Smooth muscle cell (in vitro differentiated cells): ENCODE measurements around the gene GNG10. TPM values are rescaled to one million over a fixed set of nuclear protein-coding genes. Genes with fewer than 3 reads are reported as not detected.
"Not testable (repeated sequence)": the region's sequence is repeated elsewhere in the genome, so short reads cannot be mapped to it uniquely, and the experiment has no call there.

Source experiments
- DNase-seq: peaks from one replicate; lab custom pipeline; 2025; ENCODE audit not compliant: unreplicated experiment; lab: John Stamatoyannopoulos, UW
- H2AFZ ChIP-seq: fragments of 200-600 bp; sonication (generic); 2 replicates; pipeline ENCODE4 v1.6.0; 2016; ENCODE audit warnings: antibody characterized with exemption, low read depth, mild to moderate bottlenecking
- H3F3A ChIP-seq: fragments of 200-600 bp; sonication (generic); 2 replicates; pipeline ENCODE4 v1.6.0; 2017; ENCODE audit warnings: antibody characterized with exemption, low read depth
- H3K27ac ChIP-seq: fragments of 200-600 bp; sonication (generic); 2 replicates; pipeline ENCODE4 v1.5.1; 2016; ENCODE audit warnings: low read depth, mild to moderate bottlenecking
- H3K27me3 ChIP-seq: fragments of 200-600 bp; sonication (generic); 2 replicates; pipeline ENCODE4 v1.6.1; 2016; ENCODE audit warnings: low read depth, mild to moderate bottlenecking
- H3K36me3 ChIP-seq: fragments of 200-600 bp; sonication (generic); 2 replicates; pipeline ENCODE4 v1.5.1; 2016; ENCODE audit warnings: low read depth
- H3K4me1 ChIP-seq: fragments of 200-600 bp; sonication (generic); 2 replicates; pipeline ENCODE4 v1.5.1; 2016; ENCODE audit warnings: low read depth
- H3K4me2 ChIP-seq: fragments of 200-600 bp; sonication (generic); 2 replicates; pipeline ENCODE4 v1.6.0; 2016; ENCODE audit warnings: mild to moderate bottlenecking
- H3K4me3 ChIP-seq: fragments of 200-600 bp; sonication (generic); 2 replicates; pipeline ENCODE4 v1.5.1; 2016; ENCODE audit warnings: mild to moderate bottlenecking
- H3K79me2 ChIP-seq: fragments of 200-600 bp; sonication (generic); 2 replicates; pipeline ENCODE4 v1.6.0; 2016; ENCODE audit warnings: low read depth, mild to moderate bottlenecking
- H3K9ac ChIP-seq: fragments of 200-600 bp; sonication (generic); 2 replicates; pipeline ENCODE4 v1.6.0; 2016; ENCODE audit warnings: low read depth
- H3K9me3 ChIP-seq: fragments of 200-600 bp; sonication (generic); replicated peaks from 2 replicates; pipeline ENCODE4 v1.5.1; 2016; ENCODE audit warnings: low read depth
- H4K20me1 ChIP-seq: fragments of 200-600 bp; sonication (generic); 2 replicates; pipeline ENCODE4 v1.6.0; 2016; ENCODE audit warnings: low read depth
- WGBS: methylation state at CpG from one replicate; pipeline ENCODE4 v1.1.7; 2016; ENCODE audit warnings: low lambda C conversion rate; 5-methylcytosine and 5-hydroxymethylcytosine counted together
- polyA plus RNA-seq: library from polyadenylated mRNA; unstranded; fragments of >200 nt; fragmentation: Nextera tagmentation; extraction: Ambion mirVana; gene quantifications from 2 replicates; pipeline ENCODE4 v1.2.1, GENCODE V29; 2016
- total RNA-seq: library from RNA; depleted of rRNA; stranded (reverse); fragments of >200 nt; gene quantifications from 2 replicates; pipeline ENCODE4 v1.2.3, GENCODE V29; 2014
- TF ChIP-seq, protein P1 (sequence below): fragments of 200-600 bp; sonication (generic); IDR thresholded peaks from 2 replicates; pipeline ENCODE4 v1.5.1; 2017; ENCODE audit warnings: borderline replicate concordance, mild to moderate bottlenecking, antibody characterized with exemption; ENCODE audit not compliant: insufficient read depth, poor library complexity, severe bottlenecking

Gene GNG10
- total and polyA plus RNA-seq, 2 experiments from 2014 or later, result 47.9 to 104 TPM

- H3K4me3 ChIP-seq, result no peak overlapping the region
- peak overlapping the region; percentile 96 for H3K4me2 ChIP-seq
- no peak overlapping the region for H2AFZ ChIP-seq
- 64% methylated on average over 5 of the region's 5 CpGs for WGBS
- DNase-seq, result no peak
- H4K20me1 ChIP-seq, result peaks cover 46% of the 10 kb centered on the region
- no peaks in the 10 kb centered on the region for H3F3A ChIP-seq
- TF ChIP-seq, protein P1, sequence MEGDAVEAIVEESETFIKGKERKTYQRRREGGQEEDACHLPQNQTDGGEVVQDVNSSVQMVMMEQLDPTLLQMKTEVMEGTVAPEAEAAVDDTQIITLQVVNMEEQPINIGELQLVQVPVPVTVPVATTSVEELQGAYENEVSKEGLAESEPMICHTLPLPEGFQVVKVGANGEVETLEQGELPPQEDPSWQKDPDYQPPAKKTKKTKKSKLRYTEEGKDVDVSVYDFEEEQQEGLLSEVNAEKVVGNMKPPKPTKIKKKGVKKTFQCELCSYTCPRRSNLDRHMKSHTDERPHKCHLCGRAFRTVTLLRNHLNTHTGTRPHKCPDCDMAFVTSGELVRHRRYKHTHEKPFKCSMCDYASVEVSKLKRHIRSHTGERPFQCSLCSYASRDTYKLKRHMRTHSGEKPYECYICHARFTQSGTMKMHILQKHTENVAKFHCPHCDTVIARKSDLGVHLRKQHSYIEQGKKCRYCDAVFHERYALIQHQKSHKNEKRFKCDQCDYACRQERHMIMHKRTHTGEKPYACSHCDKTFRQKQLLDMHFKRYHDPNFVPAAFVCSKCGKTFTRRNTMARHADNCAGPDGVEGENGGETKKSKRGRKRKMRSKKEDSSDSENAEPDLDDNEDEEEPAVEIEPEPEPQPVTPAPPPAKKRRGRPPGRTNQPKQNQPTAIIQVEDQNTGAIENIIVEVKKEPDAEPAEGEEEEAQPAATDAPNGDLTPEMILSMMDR, result no peak
- H3K9me3 ChIP-seq, result no peaks in the 10 kb centered on the region
- H3K36me3 ChIP-seq, result no peaks in the 10 kb centered on the region
- peaks cover 28% of the 10 kb centered on the region for H3K79me2 ChIP-seq
- no peak overlapping the region for H3K9ac ChIP-seq
- peaks cover 13% of the 10 kb centered on the region for H3K4me1 ChIP-seq
- H3K27ac ChIP-seq, result peak overlapping the region; percentile 27
- H3K27me3 ChIP-seq, result no peaks in the 10 kb centered on the region
These were observed 2.0 kb downstream of the GNG10 start for GRCh38 chr9:111663301-111663823.

GRCh38 chr9:111668026-111668573, 6.7 kb downstream of the GNG10 start:
- H3F3A ChIP-seq, result no peaks in the 10 kb centered on the region
- peaks cover 4% of the 10 kb centered on the region for H3K4me1 ChIP-seq
- no peaks in the 10 kb centered on the region for H3K36me3 ChIP-seq
- H3K79me2 ChIP-seq, result peaks cover 19% of the 10 kb centered on the region
- H3K4me2 ChIP-seq, result no peak overlapping the region
- H2AFZ ChIP-seq, result no peak overlapping the region
- 92% methylated on average over 1 of the region's 1 CpG for WGBS
- H3K4me3 ChIP-seq, result no peak overlapping the region
- no peak overlapping the region for H3K27ac ChIP-seq
- no peaks in the 10 kb centered on the region for H3K27me3 ChIP-seq
- no peak for DNase-seq
- TF ChIP-seq, protein P1, result no peak
- H3K9me3 ChIP-seq, result no peaks in the 10 kb centered on the region
- peaks cover 45% of the 10 kb centered on the region for H4K20me1 ChIP-seq
- no peak overlapping the region for H3K9ac ChIP-seq

DNA sequence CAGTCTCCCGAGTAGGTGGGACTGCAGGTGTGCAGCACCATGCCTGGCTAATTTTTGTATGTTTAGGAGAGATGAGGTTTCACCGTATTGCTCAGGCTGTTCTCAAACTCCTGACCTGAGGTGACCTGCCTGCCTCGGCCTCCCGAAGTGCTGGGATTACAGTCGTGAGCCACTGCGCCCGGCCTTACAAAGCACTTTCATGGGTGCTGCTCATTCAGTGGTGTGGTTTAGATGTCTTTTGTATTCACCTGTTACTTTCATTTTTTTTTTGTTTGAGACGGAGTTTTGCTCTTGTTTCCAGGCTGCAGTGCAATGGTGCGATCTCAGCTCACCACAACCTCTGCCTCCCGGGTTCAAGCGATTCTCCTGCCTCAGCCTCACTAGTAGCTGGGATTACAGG, 7.2 kb downstream of the GNG10 start:
- Histone ChIP-seq H4K20me1 (peaks cover 40% of the 10 kb centered on the region), H3K79me2 (peaks cover 14% of the 10 kb centered on the region)
- not testable (repeated sequence) for H3K9ac ChIP-seq, H3K4me2 ChIP-seq, H3K27ac ChIP-seq, H3K9me3 ChIP-seq, H3F3A ChIP-seq, H2AFZ ChIP-seq, H3K4me3 ChIP-seq, H3K27me3 ChIP-seq, H3K4me1 ChIP-seq, DNase-seq, H3K36me3 ChIP-seq
- WGBS, result 98% methylated on average over 11 of the region's 11 CpGs

DNA sequence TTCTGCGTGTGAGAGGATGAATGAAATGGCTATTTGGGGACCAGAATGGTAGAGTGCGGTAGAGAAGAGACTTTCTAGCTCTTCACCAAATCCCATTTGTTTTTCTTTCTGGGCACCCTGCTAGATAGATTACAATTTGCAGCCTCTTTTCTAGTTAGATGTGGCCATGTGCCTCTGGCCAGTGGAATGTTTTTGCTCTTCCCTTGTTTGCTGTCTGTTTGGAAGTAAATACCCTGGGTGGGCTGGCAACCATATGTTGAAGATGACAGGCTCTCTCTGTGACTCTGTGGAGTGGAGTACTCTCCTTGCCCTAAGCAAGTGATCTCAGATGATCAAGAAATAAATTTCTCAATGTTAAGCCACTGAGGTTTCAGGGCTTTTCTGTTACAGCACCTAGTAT, 12.9 kb downstream of the GNG10 start:
- Histone ChIP-seq H3K4me2 (no peak overlapping the region), H3K27ac (no peak overlapping the region), H3K4me1 (no peaks in the 10 kb centered on the region), H3K27me3 (no peaks in the 10 kb centered on the region), H3K9me3 (no peaks in the 10 kb centered on the region), H3F3A (no peaks in the 10 kb centered on the region), H2AFZ (no peak overlapping the region), H3K36me3 (no peaks in the 10 kb centered on the region), H4K20me1 (no peaks in the 10 kb centered on the region), H3K79me2 (no peaks in the 10 kb centered on the region), H3K9ac (no peak overlapping the region), H3K4me3 (no peak overlapping the region)
- DNase-seq, result no peak
- 91% methylated on average over 2 of the region's 2 CpGs for WGBS
- TF ChIP-seq, protein P1, result no peak
